ENCODE results near the gene B3GNT3. TPM values are rescaled to one million over a fixed set of nuclear protein-coding genes. Genes with fewer than 3 reads are reported as not detected.
A peak's percentile ranks its signal among the peaks of the same experiment; 100 is the strongest.

The B3GNT3 gene
- total and polyA plus RNA-seq, 2 of the 13 experiments (the other 11 are each of a cell fraction or from before 2014, with no cell fraction given): 0.86 to 4.0 TPM

- no TSS peak for BruUV-seq (replicated peaks)
- no peak for FAIRE-seq
- no peak for DNase-seq (ENCODE audit: low spot score)
- ATAC-seq: no peak
- peak overlapping the region; percentile 99 for H3K9ac ChIP-seq (ENCODE audit: insufficient read depth, low read depth, low read length)
- ChIA-PET POLR2A (interaction anchor here (1.2 to 1.6 kb wide), 3 partner anchors 15 to 256 kb away, joined by 3 to 4 read pairs (median 3); no protein-coding TSS in a partner anchor), CTCF (ENCODE audit: low intra/inter-chr PET ratio, low total read pairs) (no interaction called here)
- 72% methylated on average over 8 of the region's 23 CpGs for WGBS (ENCODE audit: low lambda C conversion rate)
- H4K20me1 ChIP-seq (ENCODE audit: insufficient read depth, low read length): peaks cover 55% of the 10 kb centered on the region
- H3K4me1 ChIP-seq (ENCODE audit: insufficient read depth, low read length): peaks cover 35% of the 10 kb centered on the region
- peaks cover 27% of the 10 kb centered on the region for H3K79me2 ChIP-seq (ENCODE audit: insufficient read depth, low read length)
- peak overlapping the region; percentile 82 for H3K27ac ChIP-seq (ENCODE audit: extremely low read length, insufficient read depth, low read length)
- intact Hi-C loops (cut with micrococcal nuclease; ENCODE audit: unreplicated experiment) (no loop called here), in situ Hi-C loops (cut with HindIII; ENCODE audit: extremely low pct_ligation_motif_present, low pct_unique_long_range_greater_than_20kb) (no loop called here)
- peaks cover 14 to 33% of the 10 kb centered on the region in 2 experiments for H3K36me3 ChIP-seq (replicated peaks in 1 of 2; ENCODE audit: control insufficient read depth in 1 of 2, insufficient read depth in 2 of 2, low read length in 2 of 2)
- peak overlapping the region; percentile 82 for H3K4me2 ChIP-seq (ENCODE audit: low read depth, low read length)
- H2AFZ ChIP-seq (ENCODE audit: low read length): no peak overlapping the region
- H3K9me3 ChIP-seq (ENCODE audit: low read length): no peaks in the 10 kb centered on the region
- peak overlapping the region; percentile 91 to 97 (median 96) for H3K4me3 ChIP-seq (replicated peaks in 1 of 3; ENCODE audit: insufficient read depth in 1 of 3, low read depth in 2 of 3, low read length in 3 of 3)
- no peaks in the 10 kb centered on the region; a peak in 1 of 5 replicates for H3K27me3 ChIP-seq (ENCODE audit: control insufficient read depth in 1 of 2, insufficient read depth in 2 of 2, low read length in 2 of 2)
- TF ChIP-seq ZBTB25 (CRISPR knock-in tag; IDR thresholded peaks at IDR 0.05) (no peak), ZNF484 (CRISPR knock-in tag; IDR thresholded peaks at IDR 0.05; ENCODE audit: borderline replicate concordance, low read depth) (no peak), ZFP41 (CRISPR knock-in tag; IDR thresholded peaks at IDR 0.05; ENCODE audit: borderline replicate concordance) (no peak), NRL (CRISPR knock-in tag; IDR thresholded peaks at IDR 0.05; ENCODE audit: borderline replicate concordance) (0 out of 2 replicates have a peak, but pooled peaks have one; percentile 34), ZNF496 (CRISPR knock-in tag; IDR thresholded peaks at IDR 0.05; ENCODE audit: insufficient replicate concordance) (no peak), UBTF (CRISPR knock-in tag; IDR thresholded peaks at IDR 0.05) (0 out of 2 replicates have a peak, but pooled peaks have one; percentile 7), MTF2 (CRISPR knock-in tag; IDR thresholded peaks at IDR 0.05; ENCODE audit: borderline replicate concordance) (no peak), POLR2G (IDR thresholded peaks at IDR 0.05; ENCODE audit: low read depth, low read length) (peak; percentile 39), ZNF460 (CRISPR knock-in tag; IDR thresholded peaks at IDR 0.05; ENCODE audit: borderline replicate concordance) (no peak), ZNF280B (CRISPR knock-in tag; IDR thresholded peaks at IDR 0.05; ENCODE audit: borderline replicate concordance) (0 out of 2 replicates have a peak, but pooled peaks have one; percentile 25), MAFF (IDR thresholded peaks at IDR 0.05; ENCODE audit: low read depth, low read length) (no peak), ARID3A (IDR thresholded peaks at IDR 0.05; ENCODE audit: low read depth, low read length) (no peak), ZFP91 (CRISPR knock-in tag; IDR thresholded peaks at IDR 0.05; ENCODE audit: borderline replicate concordance) (0 out of 2 replicates have a peak, but pooled peaks have one; percentile 6)
Measured at GRCh38 chr19:17861542-17862402, 66.8 kb downstream of the B3GNT3 start.

Measured in HepG2 (cell line).